OCI-LY1 (cell line): Measurements from ENCODE around the gene SAXO2.

Experiments used
- EZH2 ChIP-seq: fragments of 200-600 bp; sonication (generic), shearing (Covaris generic); IDR thresholded peaks from 2 replicates; pipeline ENCODE4 v1.8.0; 2017; ENCODE audit warnings: borderline replicate concordance, mixed run types, mild to moderate bottlenecking, antibody characterized with exemption, low read length, moderate library complexity, mixed read lengths
- TF ChIP-seq, protein P1 (sequence below): fragments of 200-600 bp; sonication (generic), shearing (Covaris generic); IDR thresholded peaks from 2 replicates; pipeline ENCODE4 v1.5.1; 2017; ENCODE audit warnings: mild to moderate bottlenecking, antibody characterized with exemption, low read length, moderate library complexity, mixed read lengths

DNA sequence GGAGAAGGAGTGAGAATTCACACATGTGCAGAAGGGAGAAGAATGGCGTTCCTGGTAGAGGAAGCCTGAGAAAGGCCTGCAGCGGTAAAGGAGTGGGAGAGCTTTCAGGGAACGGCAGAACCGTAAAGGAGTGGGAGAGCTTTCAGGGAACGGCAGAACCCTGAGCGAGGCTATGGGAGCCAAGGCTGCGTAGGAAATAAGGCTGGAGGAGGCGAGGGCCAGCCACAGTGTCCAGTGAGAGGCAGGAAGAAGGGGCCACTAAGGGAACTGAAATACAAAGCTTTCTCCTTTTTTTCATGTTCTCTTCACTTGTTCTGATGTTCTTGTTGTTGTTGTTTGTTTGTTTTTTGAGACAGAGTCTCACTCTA, 45.1 kb downstream of the SAXO2 start:
- TF ChIP-seq, protein P1, sequence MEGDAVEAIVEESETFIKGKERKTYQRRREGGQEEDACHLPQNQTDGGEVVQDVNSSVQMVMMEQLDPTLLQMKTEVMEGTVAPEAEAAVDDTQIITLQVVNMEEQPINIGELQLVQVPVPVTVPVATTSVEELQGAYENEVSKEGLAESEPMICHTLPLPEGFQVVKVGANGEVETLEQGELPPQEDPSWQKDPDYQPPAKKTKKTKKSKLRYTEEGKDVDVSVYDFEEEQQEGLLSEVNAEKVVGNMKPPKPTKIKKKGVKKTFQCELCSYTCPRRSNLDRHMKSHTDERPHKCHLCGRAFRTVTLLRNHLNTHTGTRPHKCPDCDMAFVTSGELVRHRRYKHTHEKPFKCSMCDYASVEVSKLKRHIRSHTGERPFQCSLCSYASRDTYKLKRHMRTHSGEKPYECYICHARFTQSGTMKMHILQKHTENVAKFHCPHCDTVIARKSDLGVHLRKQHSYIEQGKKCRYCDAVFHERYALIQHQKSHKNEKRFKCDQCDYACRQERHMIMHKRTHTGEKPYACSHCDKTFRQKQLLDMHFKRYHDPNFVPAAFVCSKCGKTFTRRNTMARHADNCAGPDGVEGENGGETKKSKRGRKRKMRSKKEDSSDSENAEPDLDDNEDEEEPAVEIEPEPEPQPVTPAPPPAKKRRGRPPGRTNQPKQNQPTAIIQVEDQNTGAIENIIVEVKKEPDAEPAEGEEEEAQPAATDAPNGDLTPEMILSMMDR, result no peak
- no peak for TF ChIP-seq EZH2
